Stimulated activated CD8-positive, alpha-beta memory T cell treated with anti-CD3 and anti-CD28 coated beads, Interleukin-2, amount 100 ng/mL, for 48 hours (primary cell): Measurements from ENCODE around the gene GPR12.
A peak's percentile ranks its signal among the peaks of the same experiment; 100 is the strongest.
"Not testable (repeated sequence)": the region's sequence is repeated elsewhere in the genome, so short reads cannot be mapped to it uniquely, and the experiment has no call there.

Experiments
- DNase-seq, 2 donors: peaks; one replicate each; pipeline ENCODE4 v3.0.0-alpha.2; 2020; ENCODE audit warnings: low read depth in 2 of 2

Gene GPR12

DNA sequence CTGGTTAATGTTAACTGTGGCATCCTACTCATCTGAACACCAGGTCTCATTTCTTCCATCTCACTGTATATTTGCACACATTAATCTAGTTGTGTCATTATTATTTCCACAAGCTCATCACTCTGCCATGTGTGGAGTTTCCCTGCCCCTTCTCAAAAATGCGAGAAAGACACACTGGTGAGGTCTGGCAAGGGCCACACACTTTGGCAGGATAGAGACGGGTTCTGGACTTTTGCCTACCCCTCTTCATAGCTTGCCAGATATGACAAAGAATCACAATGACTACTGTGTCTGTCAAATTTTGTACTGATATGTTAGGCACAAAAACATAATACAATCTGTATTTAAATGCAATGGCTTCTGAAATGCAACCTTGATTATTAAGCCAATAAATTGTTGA lies 12.9 kb downstream of the GPR12 start:
- no peak for DNase-seq

GRCh38 chr13:26743971-26744370 lies 16.6 kb downstream of the GPR12 start:
- DNase-seq, result no peak

GRCh38 chr13:26742691-26743358 lies 17.8 kb downstream of the GPR12 start:
- no peak for DNase-seq

DNA sequence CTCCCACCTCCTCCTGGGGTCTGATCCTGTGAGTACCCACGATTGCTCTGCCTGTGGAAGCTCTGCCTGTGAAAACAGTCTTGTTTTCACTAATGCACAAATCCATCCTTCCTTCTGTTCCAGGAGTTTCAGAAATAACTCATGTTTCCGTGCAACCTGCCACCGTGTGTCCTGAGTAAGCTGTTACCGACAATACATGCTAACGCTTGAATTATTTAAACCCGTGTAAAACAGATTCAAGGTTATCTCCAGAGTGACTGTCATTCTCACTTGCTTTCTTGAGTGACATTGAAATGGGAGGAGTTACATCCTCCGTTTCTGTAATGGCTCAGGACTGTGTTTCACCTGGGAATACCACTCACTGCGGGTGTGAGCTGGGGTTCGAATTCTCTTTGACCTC lies 24.9 kb downstream of the GPR12 start:
- no peak for DNase-seq

DNA sequence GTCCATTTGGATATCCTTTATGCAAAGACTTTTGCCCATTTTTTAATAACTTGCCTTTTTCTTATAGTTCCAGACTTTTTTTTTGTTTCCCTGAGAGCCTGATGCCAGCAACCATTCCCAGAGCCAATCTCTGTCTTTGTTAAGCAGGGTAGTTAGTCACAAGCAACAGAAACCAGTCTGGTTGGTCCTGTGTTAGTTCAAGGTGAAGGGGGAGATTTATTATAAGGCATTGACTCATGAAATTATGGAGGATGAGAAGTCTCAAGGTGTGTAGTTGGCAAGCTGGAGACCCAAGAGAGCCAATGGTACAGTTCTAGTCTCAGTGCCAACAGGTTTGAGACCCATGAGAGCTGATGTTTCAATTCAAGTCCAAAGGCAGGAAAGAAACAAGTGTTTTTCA lies 33.0 kb downstream of the GPR12 start:
- no peak for DNase-seq

DNA sequence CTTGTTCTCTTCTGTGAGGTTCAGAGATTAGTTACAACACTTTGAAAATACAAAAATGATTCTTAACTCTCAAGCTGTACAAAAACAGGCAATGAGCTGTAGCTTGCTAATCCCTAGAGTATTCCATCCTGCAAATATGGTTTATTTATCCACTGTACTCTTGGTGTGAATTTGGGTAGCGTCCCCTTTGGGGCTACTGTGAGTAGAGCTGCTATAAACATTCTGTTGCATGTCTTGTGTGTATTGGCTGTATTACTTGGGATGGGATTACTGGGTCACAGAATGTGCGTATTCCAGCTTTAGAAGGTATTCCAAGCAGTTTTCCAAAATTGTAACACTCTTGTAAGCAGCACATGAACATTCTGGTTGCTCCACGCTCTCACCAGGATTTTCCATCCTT lies 33.5 kb downstream of the GPR12 start:
- no peak for DNase-seq

- DNase-seq, result no peak
Observed at GRCh38 chr13:26726684-26727083, 33.9 kb downstream of the GPR12 start.

DNA sequence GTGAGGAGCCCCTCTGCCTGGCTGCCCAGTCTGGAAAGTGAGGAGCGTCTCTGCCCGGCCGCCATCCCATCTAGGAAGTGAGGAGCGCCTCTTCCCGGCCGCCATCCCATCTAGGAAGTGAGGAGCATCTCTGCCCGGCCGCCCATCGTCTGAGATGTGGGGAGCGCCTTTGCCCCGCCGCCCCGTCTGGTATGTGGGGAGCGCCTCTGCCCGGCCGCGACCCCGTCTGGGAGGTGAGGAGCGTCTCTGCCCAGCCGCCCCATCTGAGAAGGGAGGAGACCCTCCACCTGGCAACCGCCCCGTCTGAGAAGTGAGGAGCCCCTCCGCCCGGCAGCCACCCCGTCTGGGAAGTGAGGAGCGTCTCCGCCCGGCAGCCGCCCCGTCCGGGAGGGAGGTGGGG lies 37.0 kb downstream of the GPR12 start:
- DNase-seq, result not testable (repeated sequence)

DNA sequence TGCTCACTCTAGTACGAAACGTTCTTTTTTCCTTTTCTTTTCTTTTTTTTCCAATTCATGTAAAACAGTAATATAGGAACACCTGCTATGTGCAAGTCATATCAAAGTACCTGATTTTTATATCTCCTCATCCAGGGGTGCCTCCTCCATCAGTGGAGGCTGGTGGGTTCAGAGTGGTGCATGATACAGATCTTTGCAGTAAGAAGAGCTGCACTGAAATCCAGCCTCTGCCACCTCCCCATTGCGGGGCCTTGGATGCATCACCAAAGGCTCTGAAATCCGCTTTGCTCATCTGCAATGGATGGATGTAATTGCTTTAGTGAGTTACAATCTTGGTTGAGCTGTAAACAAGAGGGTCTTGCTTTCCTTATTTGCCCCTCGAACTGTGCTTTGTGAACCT lies 38.3 kb downstream of the GPR12 start:
- no peak for DNase-seq

DNA sequence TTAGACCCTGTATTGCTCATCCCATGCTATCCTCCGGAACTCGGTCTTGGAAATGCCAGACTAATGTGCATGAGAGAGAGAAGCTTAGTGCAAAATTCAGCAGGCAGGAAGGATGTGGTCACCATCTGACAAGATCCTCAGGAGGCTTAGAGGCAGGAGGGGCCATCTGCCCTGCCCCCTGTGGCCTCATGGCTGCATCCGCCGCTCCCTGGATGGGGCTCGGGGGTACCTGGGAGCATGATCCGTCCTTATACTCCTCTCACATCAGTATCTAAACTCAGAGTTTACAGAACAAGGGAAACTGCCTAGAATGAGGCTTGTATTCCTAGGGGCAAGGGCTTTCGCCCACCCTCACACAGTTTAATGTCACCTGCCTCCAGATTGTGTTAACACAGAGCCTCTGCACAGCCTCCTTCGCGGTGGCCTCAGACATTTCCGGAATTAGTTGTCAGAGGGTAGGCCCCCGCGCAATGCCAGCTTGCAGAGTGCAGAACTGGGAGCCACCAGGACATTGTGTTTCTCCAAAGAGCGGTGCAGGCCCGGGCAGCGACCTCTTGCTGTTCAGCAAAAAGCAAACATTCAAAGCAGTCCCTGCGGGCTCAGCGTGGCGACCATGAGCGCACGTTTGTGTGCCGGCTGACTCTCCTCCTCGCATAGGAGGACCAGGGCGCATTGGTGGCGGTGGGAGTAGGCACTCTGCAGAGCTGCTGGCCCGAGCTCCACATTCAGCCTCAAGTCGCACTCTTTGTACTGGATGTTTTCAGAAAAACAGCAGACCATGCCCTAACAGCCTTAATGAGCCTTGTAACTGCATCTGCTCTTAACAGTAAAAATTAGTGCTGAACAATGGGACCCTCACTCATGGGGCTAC lies 39.1 kb downstream of the GPR12 start:
- peak; percentile 9 to 14 for DNase-seq

- no peak for DNase-seq
Observed at GRCh38 chr13:26719356-26719945, 41.1 kb downstream of the GPR12 start.

GRCh38 chr13:26718872-26719271 lies 41.7 kb downstream of the GPR12 start:
- no peak for DNase-seq

DNA sequence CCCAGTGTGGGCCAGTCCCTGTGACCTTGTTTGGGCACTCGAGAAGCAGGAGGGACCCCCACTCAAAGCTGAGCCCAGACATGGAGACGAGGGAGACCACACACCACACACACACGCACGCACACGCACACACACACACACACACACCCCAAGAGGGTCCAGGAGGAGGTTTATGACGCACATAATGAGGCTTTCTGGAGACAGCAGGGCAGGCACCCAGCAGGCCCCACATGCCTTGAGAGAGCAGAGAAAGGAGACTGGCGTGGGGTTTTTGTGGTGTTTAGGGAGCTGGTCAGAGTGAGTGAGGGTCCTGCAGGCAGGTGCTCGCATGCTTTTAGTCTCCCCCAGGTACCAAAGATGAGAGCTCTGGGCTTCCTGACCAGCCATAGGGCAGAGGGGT lies 42.4 kb downstream of the GPR12 start:
- DNase-seq, result no peak

DNA sequence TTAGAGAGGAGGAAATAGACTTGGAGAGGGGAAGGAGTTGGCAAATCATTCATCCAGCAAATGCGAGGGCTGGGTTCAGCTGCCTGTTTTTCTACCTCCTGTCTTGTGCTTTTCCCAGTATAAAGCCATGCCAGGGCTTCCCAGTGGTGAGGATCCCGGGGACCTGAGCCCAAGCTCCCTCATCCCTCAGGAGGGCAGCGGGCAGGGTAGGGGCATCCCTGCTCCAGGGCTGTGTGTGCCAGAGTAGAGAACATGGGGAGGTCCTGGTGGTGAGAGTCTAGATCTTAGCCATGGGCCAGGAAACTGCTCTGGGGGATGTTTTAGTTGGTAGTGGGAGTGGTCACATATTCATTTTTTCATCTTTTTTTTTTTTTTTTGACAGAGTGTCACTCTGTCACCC lies 43.6 kb downstream of the GPR12 start:
- DNase-seq, result no peak

- no peak for DNase-seq
Observed at GRCh38 chr13:26713341-26713740, 47.2 kb downstream of the GPR12 start.

DNA sequence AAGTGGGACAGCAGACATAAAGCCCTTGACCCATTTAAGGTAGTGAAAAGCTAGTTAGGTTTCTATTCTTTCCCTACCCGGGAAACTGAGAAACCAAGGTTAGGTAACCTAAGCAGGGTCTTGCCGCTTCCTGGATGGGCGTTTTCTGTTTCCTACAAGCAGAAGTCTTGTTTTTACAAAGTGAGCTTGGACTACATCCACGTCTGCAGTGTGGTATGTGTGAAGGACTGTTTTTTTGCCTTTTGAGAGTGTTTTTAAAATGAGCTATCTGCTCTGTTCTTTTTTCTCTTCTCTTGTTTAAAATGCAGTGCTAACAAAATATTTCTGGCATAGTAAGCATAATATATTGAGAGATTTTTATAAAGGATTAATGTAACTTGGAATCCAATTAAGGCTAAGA lies 49.4 kb downstream of the GPR12 start:
- DNase-seq, result no peak

GRCh38 chr13:26710166-26710565 lies 50.4 kb downstream of the GPR12 start:
- no peak for DNase-seq

DNA sequence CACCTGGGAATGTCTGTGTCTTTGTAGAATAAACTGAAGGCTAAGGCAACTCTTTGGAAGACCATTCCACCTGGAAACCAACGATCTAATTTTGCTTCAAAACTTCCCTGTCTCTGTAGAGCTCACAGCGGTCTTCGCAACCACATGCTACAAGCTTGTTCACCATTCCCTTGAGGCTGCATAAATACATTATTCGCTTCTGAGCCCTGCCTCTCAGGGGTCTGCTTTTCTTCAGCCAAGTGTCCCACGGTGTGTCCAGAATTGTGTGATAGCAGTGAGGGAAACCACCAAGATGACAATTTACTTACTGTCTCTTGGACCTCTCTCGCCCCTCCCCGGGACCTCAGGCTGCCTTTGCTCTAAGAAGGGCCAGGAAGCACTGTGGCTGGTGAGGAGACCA lies 51.1 kb downstream of the GPR12 start:
- no peak for DNase-seq

GRCh38 chr13:26708007-26708297 lies 52.6 kb downstream of the GPR12 start:
- DNase-seq, result no peak

- DNase-seq, result no peak
Observed at GRCh38 chr13:26707122-26708006, 53.2 kb downstream of the GPR12 start.

- DNase-seq, result no peak
Observed at GRCh38 chr13:26706381-26706780, 54.2 kb downstream of the GPR12 start.

DNA sequence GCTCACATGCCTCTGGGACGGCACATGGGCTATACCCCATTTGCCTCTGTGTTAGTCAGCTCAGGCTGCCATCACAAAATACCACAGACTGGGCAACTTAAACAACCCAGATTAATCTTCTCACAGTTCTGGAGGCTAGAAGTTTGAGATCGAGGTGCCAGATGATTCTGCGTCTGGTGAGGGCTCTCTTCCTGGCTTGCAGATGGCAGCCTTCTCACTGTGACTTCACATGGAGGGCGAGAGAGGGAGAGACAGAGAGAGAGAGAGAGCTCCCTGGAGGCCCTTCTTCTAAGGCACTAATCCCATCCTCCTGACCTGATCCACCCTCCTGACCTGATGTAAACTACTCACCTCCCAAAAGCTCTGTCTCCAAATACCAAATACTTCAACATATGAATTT lies 55.0 kb downstream of the GPR12 start:
- DNase-seq, result no peak
